OCI-LY1 (cell line): ENCODE measurements around the gene SMKR1.
"Not testable (repeated sequence)": the region's sequence is repeated elsewhere in the genome, so short reads cannot be mapped to it uniquely, and the experiment has no call there.

Source experiments
- H2AFZ ChIP-seq: fragments of 200-600 bp; sonication (generic), shearing (Covaris generic); 2 replicates; pipeline ENCODE4 v1.6.0; 2014; ENCODE audit warnings: antibody characterized with exemption, mild to moderate bottlenecking, low read length
- H3F3A ChIP-seq: fragments of 200-600 bp; sonication (generic), shearing (Covaris generic); 2 replicates; pipeline ENCODE4 v1.6.0; 2014; ENCODE audit warnings: mild to moderate bottlenecking, antibody characterized with exemption, low read length, moderate library complexity; ENCODE audit not compliant: insufficient read depth
- H3K27ac ChIP-seq: fragments of 200-600 bp; sonication (generic); 2 replicates; pipeline ENCODE4 v1.5.1; 2014; ENCODE audit warnings: low read length, mixed run types, mild to moderate bottlenecking, low read depth; ENCODE audit not compliant: poor library complexity, severe bottlenecking
- H3K27me3 ChIP-seq: fragments of 200-600 bp; sonication (generic); 2 replicates; pipeline ENCODE4 v1.6.0; 2014; ENCODE audit warnings: antibody characterized with exemption, mild to moderate bottlenecking, low read length, moderate library complexity; ENCODE audit not compliant: insufficient read depth
- H3K36me3 ChIP-seq: fragments of 200-600 bp; sonication (generic); 2 replicates; pipeline ENCODE4 v1.6.1; 2014; ENCODE audit warnings: mild to moderate bottlenecking, antibody characterized with exemption, low read length, moderate library complexity, mixed read lengths; ENCODE audit not compliant: insufficient read depth
- H3K4me1 ChIP-seq: fragments of 200-600 bp; sonication (generic); 2 replicates; pipeline ENCODE4 v1.5.1; 2014; ENCODE audit warnings: mild to moderate bottlenecking, low read length, moderate library complexity; ENCODE audit not compliant: insufficient read depth, severe bottlenecking
- H3K4me2 ChIP-seq: fragments of 200-600 bp; sonication (generic), shearing (Covaris generic); 2 replicates; pipeline ENCODE4 v1.6.1; 2014; ENCODE audit warnings: low read length
- H3K4me3 ChIP-seq: fragments of 200-600 bp; sonication (generic); 2 replicates; pipeline ENCODE4 v1.5.1; 2014; ENCODE audit warnings: low read length, low read depth, mild to moderate bottlenecking, mixed read lengths; ENCODE audit not compliant: poor library complexity, severe bottlenecking
- H3K79me2 ChIP-seq: fragments of 200-600 bp; shearing (Covaris generic); 2 replicates; pipeline ENCODE4 v1.6.1; 2016; ENCODE audit warnings: mixed run types, low read length, mixed read lengths; ENCODE audit not compliant: insufficient read depth
- H3K9ac ChIP-seq: fragments of 200-600 bp; sonication (generic), shearing (Covaris generic); 2 replicates; pipeline ENCODE4 v1.6.1; 2014; ENCODE audit warnings: mild to moderate bottlenecking, low read length, mixed read lengths
- H3K9me2 ChIP-seq: fragments of 200-600 bp; sonication (generic), shearing (Covaris generic); 2 replicates; pipeline ENCODE4 v1.6.1; 2014; ENCODE audit warnings: low read depth, mild to moderate bottlenecking, low read length, mixed read lengths
- H3K9me3 ChIP-seq: fragments of 200-600 bp; shearing (Covaris generic); 2 replicates; pipeline ENCODE4 v1.6.1; 2014; ENCODE audit warnings: low read length, mixed read lengths
- H4K20me1 ChIP-seq: fragments of 200-600 bp; sonication (generic), shearing (Covaris generic); 2 replicates; pipeline ENCODE4 v1.6.0; 2016; ENCODE audit warnings: mild to moderate bottlenecking, low read length; ENCODE audit not compliant: insufficient read depth
- EZH2 ChIP-seq: fragments of 200-600 bp; sonication (generic), shearing (Covaris generic); IDR thresholded peaks from 2 replicates; pipeline ENCODE4 v1.8.0; 2017; ENCODE audit warnings: borderline replicate concordance, mixed run types, mild to moderate bottlenecking, antibody characterized with exemption, low read length, moderate library complexity, mixed read lengths
- TF ChIP-seq, protein P1 (sequence below): fragments of 200-600 bp; sonication (generic), shearing (Covaris generic); IDR thresholded peaks from 2 replicates; pipeline ENCODE4 v1.5.1; 2017; ENCODE audit warnings: mild to moderate bottlenecking, antibody characterized with exemption, low read length, moderate library complexity, mixed read lengths

SMKR1 gene

DNA sequence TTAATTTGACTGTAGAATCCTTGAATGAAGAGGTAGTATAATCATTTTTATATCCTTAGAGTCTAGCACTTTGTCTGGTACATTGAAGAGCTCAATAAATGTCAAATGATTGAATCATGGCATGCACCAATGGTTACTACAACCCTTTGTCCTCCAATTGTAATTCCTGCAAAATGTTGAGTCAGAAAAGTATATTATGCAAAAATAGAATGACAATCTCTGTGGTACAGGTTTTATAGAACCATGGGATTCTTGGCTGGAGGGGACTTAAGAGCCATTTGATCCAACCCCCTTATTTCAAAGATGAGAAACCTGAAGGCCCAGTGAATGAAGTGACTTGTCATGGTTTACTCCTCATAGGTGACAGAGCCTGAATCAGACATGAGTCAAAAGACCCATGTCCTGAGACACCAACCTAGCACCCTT is 30.9 kb upstream of the SMKR1 start:
- H3K9me2 ChIP-seq = no peaks in the 10 kb centered on the region
- TF ChIP-seq, protein P1, sequence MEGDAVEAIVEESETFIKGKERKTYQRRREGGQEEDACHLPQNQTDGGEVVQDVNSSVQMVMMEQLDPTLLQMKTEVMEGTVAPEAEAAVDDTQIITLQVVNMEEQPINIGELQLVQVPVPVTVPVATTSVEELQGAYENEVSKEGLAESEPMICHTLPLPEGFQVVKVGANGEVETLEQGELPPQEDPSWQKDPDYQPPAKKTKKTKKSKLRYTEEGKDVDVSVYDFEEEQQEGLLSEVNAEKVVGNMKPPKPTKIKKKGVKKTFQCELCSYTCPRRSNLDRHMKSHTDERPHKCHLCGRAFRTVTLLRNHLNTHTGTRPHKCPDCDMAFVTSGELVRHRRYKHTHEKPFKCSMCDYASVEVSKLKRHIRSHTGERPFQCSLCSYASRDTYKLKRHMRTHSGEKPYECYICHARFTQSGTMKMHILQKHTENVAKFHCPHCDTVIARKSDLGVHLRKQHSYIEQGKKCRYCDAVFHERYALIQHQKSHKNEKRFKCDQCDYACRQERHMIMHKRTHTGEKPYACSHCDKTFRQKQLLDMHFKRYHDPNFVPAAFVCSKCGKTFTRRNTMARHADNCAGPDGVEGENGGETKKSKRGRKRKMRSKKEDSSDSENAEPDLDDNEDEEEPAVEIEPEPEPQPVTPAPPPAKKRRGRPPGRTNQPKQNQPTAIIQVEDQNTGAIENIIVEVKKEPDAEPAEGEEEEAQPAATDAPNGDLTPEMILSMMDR = no peak
- TF ChIP-seq EZH2 = no peak
- no peaks in the 10 kb centered on the region for H3K4me1 ChIP-seq
- no peak overlapping the region for H3K4me3 ChIP-seq
- no peaks in the 10 kb centered on the region for H3K27me3 ChIP-seq
- H3K4me2 ChIP-seq = no peak overlapping the region
- H3K9ac ChIP-seq = no peak overlapping the region
- H4K20me1 ChIP-seq = no peaks in the 10 kb centered on the region
- H3K36me3 ChIP-seq = no peaks in the 10 kb centered on the region
- no peaks in the 10 kb centered on the region for H3K79me2 ChIP-seq
- H3K27ac ChIP-seq = no peak overlapping the region
- no peaks in the 10 kb centered on the region for H3K9me3 ChIP-seq
- no peaks in the 10 kb centered on the region for H3F3A ChIP-seq
- no peak overlapping the region for H2AFZ ChIP-seq

DNA sequence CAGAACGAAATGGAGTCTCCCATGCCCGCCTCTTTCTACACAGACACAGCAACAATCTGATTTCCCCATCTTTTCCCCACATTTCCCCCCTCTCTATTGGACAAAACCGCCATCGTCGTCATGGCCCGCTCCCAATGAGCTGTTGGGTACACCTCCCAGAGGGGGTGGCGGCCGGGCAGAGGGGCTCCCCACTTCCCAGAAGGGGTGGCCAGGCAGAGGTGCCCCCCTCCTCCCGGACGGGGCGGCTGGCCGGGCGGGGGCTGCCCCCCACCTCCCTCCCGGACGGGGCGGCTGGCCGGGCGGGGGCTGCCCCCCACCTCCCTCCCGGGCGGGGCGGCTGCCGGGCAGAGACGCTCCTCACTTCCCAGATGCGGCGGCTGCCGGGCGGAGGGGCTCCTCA is 26.4 kb upstream of the SMKR1 start:
- not testable (repeated sequence) for H2AFZ ChIP-seq, H3K9me3 ChIP-seq, H3K9me2 ChIP-seq, H3K4me1 ChIP-seq, H3K27me3 ChIP-seq, H3K79me2 ChIP-seq, H3K4me2 ChIP-seq, H3K36me3 ChIP-seq, H4K20me1 ChIP-seq, H3F3A ChIP-seq, H3K4me3 ChIP-seq, H3K27ac ChIP-seq, H3K9ac ChIP-seq

DNA sequence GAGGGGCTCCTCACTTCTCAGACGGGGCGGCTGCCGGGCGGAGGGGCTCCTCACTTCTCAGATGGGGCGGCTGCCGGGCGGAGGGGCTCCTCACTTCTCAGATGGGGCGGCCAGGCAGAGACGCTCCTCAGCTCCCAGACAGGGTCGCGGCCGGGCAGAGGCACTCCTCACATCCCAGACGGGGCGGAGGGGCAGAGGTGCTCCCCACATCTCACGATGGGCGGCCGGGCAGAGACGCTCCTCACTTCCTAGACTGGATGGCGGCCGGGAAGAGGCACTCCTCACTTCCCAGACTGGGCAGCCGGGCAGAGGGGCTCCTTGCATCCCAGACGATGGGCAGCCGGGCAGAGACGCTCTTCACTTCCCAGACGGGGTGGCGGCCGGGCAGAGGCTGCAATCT is 25.9 kb upstream of the SMKR1 start:
- H2AFZ ChIP-seq, H3K27me3 ChIP-seq, H3K27ac ChIP-seq, H3K36me3 ChIP-seq, H3K4me3 ChIP-seq, H3K4me2 ChIP-seq, H3K9me3 ChIP-seq, H3K79me2 ChIP-seq, H3K9ac ChIP-seq, H3F3A ChIP-seq, H3K9me2 ChIP-seq, H3K4me1 ChIP-seq, H4K20me1 ChIP-seq: not testable (repeated sequence)

DNA sequence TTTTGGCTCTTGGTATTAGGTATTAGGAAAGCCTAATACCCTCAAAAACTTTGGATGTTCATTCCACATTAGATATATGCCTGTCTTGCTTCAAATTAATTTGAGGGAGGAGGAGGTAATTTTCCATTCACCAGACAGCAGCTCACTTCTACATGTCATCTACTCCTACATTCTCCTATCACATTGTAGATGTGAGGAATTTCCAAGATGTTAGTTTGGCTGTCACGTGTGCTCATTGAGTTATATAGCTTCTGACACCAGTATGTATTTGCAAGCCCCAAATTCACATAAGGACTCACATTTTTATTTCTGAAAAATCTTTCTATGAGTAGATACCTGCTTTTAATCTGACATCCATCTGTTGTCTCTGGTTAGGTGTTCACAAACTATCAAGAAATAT is 22.5 kb upstream of the SMKR1 start:
- Histone ChIP-seq H3K4me1 (no peaks in the 10 kb centered on the region), H4K20me1 (no peaks in the 10 kb centered on the region), H3K9ac (no peak overlapping the region), H3K36me3 (no peaks in the 10 kb centered on the region), H2AFZ (no peak overlapping the region), H3K9me2 (no peaks in the 10 kb centered on the region), H3F3A (no peaks in the 10 kb centered on the region), H3K9me3 (no peaks in the 10 kb centered on the region), H3K27ac (no peak overlapping the region), H3K4me3 (no peak overlapping the region), H3K79me2 (no peaks in the 10 kb centered on the region), H3K27me3 (no peaks in the 10 kb centered on the region), H3K4me2 (no peak overlapping the region)
- TF ChIP-seq EZH2 = no peak
- TF ChIP-seq, protein P1 = no peak
